HG02884 (cell line): ENCODE data around the gene SCARB2.

Source experiments
- ATAC-seq: cut with Tn5 transposase; IDR thresholded peaks from one replicate; pipeline ENCODE4 v1.9.1; 2021; ENCODE audit warnings: mild to moderate bottlenecking, moderate library complexity; ENCODE audit not compliant: unreplicated experiment

Gene SCARB2

GRCh38 chr4:76200771-76201231 lies 12.8 kb downstream of the SCARB2 start:
- no peak for ATAC-seq

GRCh38 chr4:76199664-76200211 lies 13.9 kb downstream of the SCARB2 start:
- peak; percentile 78 for ATAC-seq

GRCh38 chr4:76198411-76199237 lies 15.0 kb downstream of the SCARB2 start:
- peak; percentile 46 for ATAC-seq

- ATAC-seq, result peak; percentile 27
Observed at GRCh38 chr4:76197971-76198410, 15.6 kb downstream of the SCARB2 start.

GRCh38 chr4:76197031-76197743 lies 16.4 kb downstream of the SCARB2 start:
- no peak for ATAC-seq

GRCh38 chr4:76196376-76196775 lies 17.2 kb downstream of the SCARB2 start:
- ATAC-seq, result no peak

GRCh38 chr4:76195326-76195725 lies 18.3 kb downstream of the SCARB2 start:
- ATAC-seq, result no peak

GRCh38 chr4:76194325-76194724 lies 19.3 kb downstream of the SCARB2 start:
- ATAC-seq, result no peak

GRCh38 chr4:76192236-76192635 lies 21.4 kb downstream of the SCARB2 start:
- ATAC-seq, result no peak

- no peak for ATAC-seq
Observed at GRCh38 chr4:76188557-76188956, 25.1 kb downstream of the SCARB2 start.

GRCh38 chr4:76188149-76188548 lies 25.5 kb downstream of the SCARB2 start:
- no peak for ATAC-seq

- no peak for ATAC-seq
Observed at GRCh38 chr4:76187152-76187551, 26.5 kb downstream of the SCARB2 start.

- ATAC-seq, result no peak
Observed at GRCh38 chr4:76182463-76182862, 31.2 kb downstream of the SCARB2 start.

GRCh38 chr4:76179398-76180318 lies 34.0 kb downstream of the SCARB2 start:
- no peak for ATAC-seq

GRCh38 chr4:76178296-76178695 lies 35.3 kb downstream of the SCARB2 start:
- ATAC-seq, result no peak

- ATAC-seq, result no peak
Observed at GRCh38 chr4:76177709-76178108, 35.9 kb downstream of the SCARB2 start.

GRCh38 chr4:76175336-76175735 lies 38.3 kb downstream of the SCARB2 start:
- ATAC-seq, result no peak

- ATAC-seq, result no peak
Observed at GRCh38 chr4:76174216-76174615, 39.4 kb downstream of the SCARB2 start.

- no peak for ATAC-seq
Observed at GRCh38 chr4:76168688-76169087, 44.9 kb downstream of the SCARB2 start.

GRCh38 chr4:76166480-76166879 lies 47.1 kb downstream of the SCARB2 start:
- ATAC-seq, result no peak

- no peak for ATAC-seq
Observed at GRCh38 chr4:76160355-76160754, 53.3 kb downstream of the SCARB2 start.
